Mammary epithelial cell (primary cell): ENCODE data around the gene SPG11.

ENCODE experiments used
- CTCF ChIP-seq, 2 donors: IDR thresholded peaks in 1 of 2; conservative IDR thresholded peaks in 1 of 2; 2 replicates each; pipeline ENCODE4 v1.5.1; 2011 to 2012; ENCODE audit warnings: inconsistent platforms in 2 of 2, low read length in 2 of 2, mild to moderate bottlenecking in 2 of 2, control low read depth in 1 of 2, low read depth in 1 of 2; ENCODE audit not compliant: insufficient read depth in 1 of 2; ENCODE audit errors: extremely low read depth in 1 of 2
- EZH2 ChIP-seq: IDR thresholded peaks from 2 replicates; pipeline ENCODE4 v1.6.1; 2012; ENCODE audit warnings: low read length, inconsistent platforms, borderline replicate concordance

- no peak for TF ChIP-seq CTCF (conservative IDR thresholded peaks at IDR 0.05 in 1 of 2, IDR thresholded peaks at IDR 0.05 in 1 of 2; ENCODE audit: extremely low read depth in 1 of 2, insufficient read depth in 1 of 2, low read depth in 1 of 2, low read length in 2 of 2)
- TF ChIP-seq EZH2 = no peak
These were observed 147.0 kb downstream of the SPG11 start for GRCh38 chr15:44516436-44516835.
